Caco-2 (cell line): ENCODE results near the gene DKK1. TPM values are rescaled to one million over a fixed set of nuclear protein-coding genes. Genes with fewer than 3 reads are reported as not detected.

Experiments
- BruUV-seq: library from RNA; stranded (reverse); fragments of 400-500 nt; replicated peaks from 2 replicates; lab custom pipeline; 2021; lab: Mats Ljungman, UMichigan
- CTCF ChIA-PET: fragments of 300-600 bp; sonication (Branson Sonifier 250); formaldehyde crosslinking; loops from one replicate; lab custom pipeline; 2022; ENCODE audit warnings: antibody characterized with exemption; lab: Charles Lee
- POLR2A ChIA-PET: fragments of 300-600 bp; sonication (Branson Sonifier 250); formaldehyde crosslinking; loops from one replicate; lab custom pipeline; 2022; ENCODE audit warnings: antibody characterized with exemption; lab: Charles Lee
- DNase-seq, 2 experiments: peaks; one replicate each; pipeline versions ENCODE4 v3.0.0 to v3.0.0-alpha.2; 2020 to 2022
- H3K27me3 ChIP-seq: replicated peaks from 2 replicates; pipeline ENCODE4 v1.6.0; 2011; ENCODE audit warnings: low read length; ENCODE audit not compliant: control insufficient read depth, insufficient read depth
- H3K36me3 ChIP-seq: 2 replicates; pipeline ENCODE4 v1.5.1; 2011; ENCODE audit warnings: low read length; ENCODE audit not compliant: control insufficient read depth, insufficient read depth
- H3K4me1 ChIP-seq: fragments of 250-450 bp; sonication (Bioruptor Pico); 2 replicates; pipeline ENCODE4 v1.5.1; 2020; ENCODE audit warnings: mild to moderate bottlenecking
- H3K4me3 ChIP-seq: 2 replicates; pipeline ENCODE4 v1.5.1; 2011; ENCODE audit warnings: low read depth, mild to moderate bottlenecking, control low read depth, low read length
- H3K9me3 ChIP-seq: fragments of 250-450 bp; sonication (Bioruptor Pico); 2 replicates; pipeline ENCODE4 v1.5.1; 2020; ENCODE audit warnings: mild to moderate bottlenecking, moderate library complexity
- H3K27ac Mint-ChIP-seq: one replicate; pipeline ENCODE4 v1.8.0; 2022; ENCODE audit warnings: mixed read lengths; ENCODE audit not compliant: unreplicated experiment
- H3K27me3 Mint-ChIP-seq: one replicate; pipeline ENCODE4 v1.8.0; 2022; ENCODE audit warnings: mixed read lengths; ENCODE audit not compliant: insufficient read depth, unreplicated experiment
- H3K36me3 Mint-ChIP-seq: one replicate; pipeline ENCODE4 v1.8.0; 2022; ENCODE audit warnings: mild to moderate bottlenecking, mixed read lengths; ENCODE audit not compliant: insufficient read depth, unreplicated experiment
- H3K4me1 Mint-ChIP-seq: one replicate; pipeline ENCODE4 v1.8.0; 2022; ENCODE audit warnings: low read depth, mixed read lengths; ENCODE audit not compliant: unreplicated experiment
- H3K4me3 Mint-ChIP-seq: one replicate; pipeline ENCODE4 v1.8.0; 2022; ENCODE audit warnings: mild to moderate bottlenecking, moderate library complexity, mixed read lengths; ENCODE audit not compliant: unreplicated experiment
- H3K9me3 Mint-ChIP-seq: one replicate; pipeline ENCODE4 v1.8.0; 2022; ENCODE audit warnings: mixed read lengths; ENCODE audit not compliant: unreplicated experiment
- CTCF ChIP-seq, 2 experiments: fragments of 200-600 bp in 1 of 2; IDR thresholded peaks; 1 replicate in 1 of 2; 2 replicates in 1 of 2; pipeline versions ENCODE4 v1.5.1 to v1.8.0; 2011 to 2022; ENCODE audit warnings: antibody characterized with exemption in 1 of 2, control low read depth in 1 of 2, inconsistent platforms in 1 of 2, low read depth in 1 of 2, low read length in 1 of 2, mild to moderate bottlenecking in 1 of 2, moderate library complexity in 1 of 2; ENCODE audit not compliant: insufficient read depth in 1 of 2, severe bottlenecking in 1 of 2, unreplicated experiment in 1 of 2
- intact Hi-C: fragments of 100-400 bp; cut with micrococcal nuclease; formaldehyde crosslinking; loops from one replicate; pipeline ENCODE4 v1.10.0; 2022; ENCODE audit not compliant: unreplicated experiment
- total RNA-seq: library from RNA; stranded (reverse); gene quantifications from 2 replicates; pipeline ENCODE4 v1.2.3, GENCODE V29; 2022

DKK1 gene
- total RNA-seq, 1 experiment from 2014 or later = 1,866 TPM

GRCh38 chr10:52347327-52347667, 33.2 kb downstream of the DKK1 start:
- Mint-ChIP-seq H3K36me3 (peaks cover 13% of the 10 kb centered on the region), H3K27me3 (no peaks in the 10 kb centered on the region), H3K4me1 (peaks cover 8% of the 10 kb centered on the region), H3K9me3 (peaks cover 35% of the 10 kb centered on the region), H3K27ac (no peak overlapping the region), H3K4me3 (no peak overlapping the region)
- Histone ChIP-seq H3K9me3 (peaks cover 21% of the 10 kb centered on the region), H3K4me1 (0 out of 2 replicates have a peak, but pooled peaks cover 3% of the 10 kb centered on the region), H3K27me3 (no peaks in the 10 kb centered on the region), H3K36me3 (peaks cover 4% of the 10 kb centered on the region; the same call in 1 of the 2 replicates), H3K4me3 (no peak overlapping the region)
- DNase-seq = no peak
- no TSS peak for BruUV-seq
- intact Hi-C loops = no loop called here
- no peak for TF ChIP-seq CTCF (IDR thresholded peaks at IDR 0.05; ENCODE audit: insufficient read depth in 1 of 2, low read depth in 1 of 2, low read length in 1 of 2, severe bottlenecking in 1 of 2, unreplicated experiment in 1 of 2)
- ChIA-PET POLR2A (no interaction called here), CTCF (no interaction called here)

GRCh38 chr10:52348037-52348564, 34.0 kb downstream of the DKK1 start:
- no peaks in the 10 kb centered on the region for H3K27me3 ChIP-seq
- H3K9me3 ChIP-seq = peaks cover 21% of the 10 kb centered on the region
- Mint-ChIP-seq H3K4me3 (no peak overlapping the region), H3K36me3 (peaks cover 13% of the 10 kb centered on the region), H3K27ac (peak overlapping the region; percentile 34), H3K9me3 (peaks cover 41% of the 10 kb centered on the region), H3K4me1 (peaks cover 11% of the 10 kb centered on the region), H3K27me3 (no peaks in the 10 kb centered on the region)
- POLR2A ChIA-PET = no interaction called here
- peaks cover 2% of the 10 kb centered on the region for H3K4me1 ChIP-seq
- CTCF ChIA-PET = no interaction called here
- intact Hi-C loops = no loop called here
- no peak overlapping the region for H3K4me3 ChIP-seq
- peaks cover 4% of the 10 kb centered on the region; the same call in 1 of the 2 replicates for H3K36me3 ChIP-seq
- DNase-seq = no peak
- BruUV-seq = no TSS peak
- TF ChIP-seq CTCF (IDR thresholded peaks at IDR 0.05; ENCODE audit: insufficient read depth in 1 of 2, low read depth in 1 of 2, low read length in 1 of 2, severe bottlenecking in 1 of 2, unreplicated experiment in 1 of 2) = no peak

GRCh38 chr10:52351914-52352330, 37.8 kb downstream of the DKK1 start:
- Mint-ChIP-seq H3K36me3 (peaks cover 15% of the 10 kb centered on the region), H3K4me1 (peaks cover 48% of the 10 kb centered on the region), H3K27me3 (no peaks in the 10 kb centered on the region), H3K9me3 (peaks cover 47% of the 10 kb centered on the region), H3K4me3 (no peak overlapping the region), H3K27ac (no peak overlapping the region)
- intact Hi-C loops = loop anchor here (10.0 kb wide), 1 partner anchor 307 kb away; no protein-coding TSS in a partner anchor
- POLR2A ChIA-PET = no interaction called here
- H3K4me3 ChIP-seq = no peak overlapping the region
- no peaks in the 10 kb centered on the region for H3K27me3 ChIP-seq
- H3K36me3 ChIP-seq = peaks cover 4% of the 10 kb centered on the region; the same call in 1 of the 2 replicates
- peaks cover 41% of the 10 kb centered on the region for H3K4me1 ChIP-seq
- H3K9me3 ChIP-seq = peaks cover 21% of the 10 kb centered on the region
- no TSS peak for BruUV-seq
- no peak for DNase-seq
- no peak for TF ChIP-seq CTCF (IDR thresholded peaks at IDR 0.05; ENCODE audit: insufficient read depth in 1 of 2, low read depth in 1 of 2, low read length in 1 of 2, severe bottlenecking in 1 of 2, unreplicated experiment in 1 of 2)
- CTCF ChIA-PET = no interaction called here
